ENCODE measurements around the gene MSH4. TPM values are rescaled to one million over a fixed set of nuclear protein-coding genes. Genes with fewer than 3 reads are reported as not detected.
A peak's percentile ranks its signal among the peaks of the same experiment; 100 is the strongest.

MSH4 gene
- total RNA-seq, 1 donor from 2014 or later, result 0.34 TPM

GRCh38 chr1:75764057-75764655 is 32.5 kb upstream of the MSH4 start:
- FAIRE-seq (no peak), DNase-seq (ENCODE audit: low read depth) (no peak)
- H3K4me2 ChIP-seq (ENCODE audit: low read length), result no peak overlapping the region
- no peaks in the 10 kb centered on the region for H3K27me3 Mint-ChIP-seq (ENCODE audit: low read depth, unreplicated experiment)
- peaks cover 3% of the 10 kb centered on the region for H3K36me3 Mint-ChIP-seq (ENCODE audit: low read depth, unreplicated experiment)
- TF ChIP-seq EZH2 (IDR thresholded peaks at IDR 0.05; ENCODE audit: insufficient read depth, low read length) (no peak), CTCF (IDR thresholded peaks at IDR 0.05; ENCODE audit: insufficient read depth, low read depth, low read length) (no peak)
- H3K36me3 ChIP-seq (ENCODE audit: insufficient read depth, low read length), result no peaks in the 10 kb centered on the region
- peaks cover 19% of the 10 kb centered on the region for H3K4me1 Mint-ChIP-seq (ENCODE audit: low read depth, unreplicated experiment)
- no peaks in the 10 kb centered on the region for H3K79me2 ChIP-seq (ENCODE audit: insufficient read depth, low read length)
- H3K4me3 Mint-ChIP-seq (ENCODE audit: unreplicated experiment), result no peak overlapping the region
- no peak overlapping the region for H2AFZ ChIP-seq (ENCODE audit: low read depth, low read length)
- H3K27me3 ChIP-seq (ENCODE audit: insufficient read depth, low read length), result no peaks in the 10 kb centered on the region
- H4K20me1 ChIP-seq (ENCODE audit: insufficient read depth, low read length), result no peaks in the 10 kb centered on the region
- no peak overlapping the region for H3K27ac ChIP-seq (ENCODE audit: low read depth, low read length)
- H3K27ac Mint-ChIP-seq (ENCODE audit: unreplicated experiment), result no peak overlapping the region
- no peaks in the 10 kb centered on the region for H3K9me3 ChIP-seq (ENCODE audit: insufficient read depth, low read depth, low read length)
- no peak overlapping the region for H3K4me3 ChIP-seq (ENCODE audit: insufficient read depth, low read depth, low read length)
- H3K4me1 ChIP-seq (ENCODE audit: insufficient read depth, low read length), result peaks cover 4% of the 10 kb centered on the region
- no peaks in the 10 kb centered on the region for H3K9me3 Mint-ChIP-seq (ENCODE audit: unreplicated experiment)
- H3K9ac ChIP-seq (ENCODE audit: low read length), result no peak overlapping the region

- Mint-ChIP-seq H3K27ac (ENCODE audit: unreplicated experiment) (peak overlapping the region; percentile 95), H3K4me3 (ENCODE audit: unreplicated experiment) (no peak overlapping the region), H3K27me3 (ENCODE audit: low read depth, unreplicated experiment) (no peaks in the 10 kb centered on the region), H3K36me3 (ENCODE audit: low read depth, unreplicated experiment) (no peaks in the 10 kb centered on the region), H3K4me1 (ENCODE audit: low read depth, unreplicated experiment) (peaks cover 19% of the 10 kb centered on the region), H3K9me3 (ENCODE audit: unreplicated experiment) (no peaks in the 10 kb centered on the region)
- peak overlapping the region; percentile 80 for H3K27ac ChIP-seq (ENCODE audit: low read depth, low read length)
- H4K20me1 ChIP-seq (ENCODE audit: insufficient read depth, low read length), result no peaks in the 10 kb centered on the region
- DNase-seq (ENCODE audit: low read depth) (peak; percentile 90), FAIRE-seq (peak; percentile 90)
- H3K9me3 ChIP-seq (ENCODE audit: insufficient read depth, low read depth, low read length), result no peaks in the 10 kb centered on the region
- H2AFZ ChIP-seq (ENCODE audit: low read depth, low read length), result peak overlapping the region; percentile 11
- peak overlapping the region; percentile 66 for H3K4me2 ChIP-seq (ENCODE audit: low read length)
- peaks cover 4% of the 10 kb centered on the region for H3K4me1 ChIP-seq (ENCODE audit: insufficient read depth, low read length)
- no peak overlapping the region for H3K4me3 ChIP-seq (ENCODE audit: insufficient read depth, low read depth, low read length)
- H3K9ac ChIP-seq (ENCODE audit: low read length), result peak overlapping the region; percentile 34
- no peaks in the 10 kb centered on the region for H3K79me2 ChIP-seq (ENCODE audit: insufficient read depth, low read length)
- no peaks in the 10 kb centered on the region for H3K27me3 ChIP-seq (ENCODE audit: insufficient read depth, low read length)
- TF ChIP-seq CTCF (IDR thresholded peaks at IDR 0.05; ENCODE audit: insufficient read depth, low read depth, low read length), result no peak
- TF ChIP-seq EZH2 (IDR thresholded peaks at IDR 0.05; ENCODE audit: insufficient read depth, low read length), result no peak
- H3K36me3 ChIP-seq (ENCODE audit: insufficient read depth, low read length), result no peaks in the 10 kb centered on the region
Observed at GRCh38 chr1:75765697-75766355, 30.9 kb upstream of the MSH4 start.

GRCh38 chr1:75768016-75768415 is 28.7 kb upstream of the MSH4 start:
- no peaks in the 10 kb centered on the region for H3K9me3 Mint-ChIP-seq (ENCODE audit: unreplicated experiment)
- no peaks in the 10 kb centered on the region for H3K36me3 Mint-ChIP-seq (ENCODE audit: low read depth, unreplicated experiment)
- peaks cover 19% of the 10 kb centered on the region for H3K4me1 Mint-ChIP-seq (ENCODE audit: low read depth, unreplicated experiment)
- no peak overlapping the region for H3K27ac ChIP-seq (ENCODE audit: low read depth, low read length)
- no peak overlapping the region for H2AFZ ChIP-seq (ENCODE audit: low read depth, low read length)
- H3K4me2 ChIP-seq (ENCODE audit: low read length), result no peak overlapping the region
- FAIRE-seq, result no peak
- peaks cover 4% of the 10 kb centered on the region for H3K4me1 ChIP-seq (ENCODE audit: insufficient read depth, low read length)
- peak; percentile 42 for DNase-seq (ENCODE audit: low read depth)
- no peaks in the 10 kb centered on the region for H3K79me2 ChIP-seq (ENCODE audit: insufficient read depth, low read length)
- H3K27ac Mint-ChIP-seq (ENCODE audit: unreplicated experiment), result peak overlapping the region; percentile 84
- H3K4me3 ChIP-seq (ENCODE audit: insufficient read depth, low read depth, low read length), result no peak overlapping the region
- no peaks in the 10 kb centered on the region for H4K20me1 ChIP-seq (ENCODE audit: insufficient read depth, low read length)
- no peaks in the 10 kb centered on the region for H3K27me3 ChIP-seq (ENCODE audit: insufficient read depth, low read length)
- no peaks in the 10 kb centered on the region for H3K27me3 Mint-ChIP-seq (ENCODE audit: low read depth, unreplicated experiment)
- no peak overlapping the region for H3K9ac ChIP-seq (ENCODE audit: low read length)
- no peak overlapping the region for H3K4me3 Mint-ChIP-seq (ENCODE audit: unreplicated experiment)
- no peaks in the 10 kb centered on the region for H3K9me3 ChIP-seq (ENCODE audit: insufficient read depth, low read depth, low read length)
- no peaks in the 10 kb centered on the region for H3K36me3 ChIP-seq (ENCODE audit: insufficient read depth, low read length)
- no peak for TF ChIP-seq CTCF (IDR thresholded peaks at IDR 0.05; ENCODE audit: insufficient read depth, low read depth, low read length)
- TF ChIP-seq EZH2 (IDR thresholded peaks at IDR 0.05; ENCODE audit: insufficient read depth, low read length), result no peak
